Ramos (cell line): Measurements from ENCODE around the gene SLC4A5.

Experiments
- in situ Hi-C: fragments of 300-500 bp; cut with MboI; formaldehyde crosslinking; loops from one replicate; pipeline ENCODE4 v1.14.3; 2022; ENCODE audit warnings: low sequenced_read_pairs; ENCODE audit not compliant: unreplicated experiment

SLC4A5 gene

DNA sequence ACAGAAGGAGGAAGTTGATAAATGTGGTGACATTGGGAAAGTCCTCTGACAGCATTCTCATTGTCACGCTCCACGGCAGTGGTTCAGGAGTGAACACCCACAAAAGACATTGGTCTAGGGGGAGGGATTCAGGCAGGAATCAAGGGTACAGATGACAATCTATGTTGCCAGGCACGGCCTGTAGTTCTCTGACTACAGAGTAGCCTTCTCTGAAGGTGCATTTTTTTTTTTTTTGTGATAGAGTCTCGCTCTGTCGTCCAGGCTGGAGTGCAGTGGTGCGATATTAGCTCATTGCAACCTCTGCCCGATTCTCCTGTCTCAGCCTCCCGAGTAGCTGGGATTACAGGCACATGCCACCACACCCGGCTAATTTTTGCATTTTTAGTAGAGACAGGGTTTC lies 157.2 kb downstream of the SLC4A5 start:
- in situ Hi-C loops: loop anchor here (25.0 kb wide), 1 partner anchor 949 kb away; the partner anchor contains the start of genes CCT7 and PRADC1

DNA sequence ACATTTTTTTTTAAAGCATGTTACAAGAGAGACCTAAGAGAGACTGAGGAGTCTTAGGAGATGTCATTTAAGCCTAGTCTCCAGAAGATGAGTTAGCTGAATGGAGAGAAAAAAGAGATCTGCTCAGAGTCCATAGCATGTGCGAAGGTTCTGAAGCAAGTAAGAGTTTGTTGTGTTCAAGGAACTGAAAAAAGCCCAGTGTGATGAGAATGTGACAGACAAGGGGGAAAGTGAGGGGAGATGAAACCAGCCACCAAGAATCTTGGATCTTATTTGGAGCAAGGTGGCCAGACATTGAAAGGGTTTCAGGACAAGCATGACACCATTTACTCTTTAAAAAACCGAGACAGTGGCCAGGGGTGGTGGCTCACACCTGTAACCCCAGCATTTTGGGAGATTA lies 159.3 kb downstream of the SLC4A5 start:
- in situ Hi-C loops: loop anchor here (25.0 kb wide), 1 partner anchor 947 kb away; the partner anchor contains the start of genes CCT7 and PRADC1

DNA sequence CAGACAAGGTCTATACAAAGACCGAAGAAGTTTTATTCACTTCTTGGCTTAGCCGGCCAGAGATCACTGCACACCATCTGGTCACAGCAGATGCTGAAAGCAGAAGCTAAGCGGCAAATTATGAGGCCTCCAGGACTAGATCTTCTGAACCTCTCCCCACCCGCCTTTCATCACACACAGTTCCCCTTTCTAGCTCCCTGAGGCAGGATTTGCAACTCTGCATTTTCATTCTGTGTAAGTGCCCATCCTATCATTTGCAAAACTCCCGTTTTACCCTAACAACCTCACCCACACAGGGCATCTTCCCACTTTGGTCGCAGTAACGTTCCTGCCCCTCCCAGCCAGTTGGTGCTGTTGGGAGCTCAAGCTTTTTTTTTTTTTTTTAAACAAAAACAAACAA lies 161.5 kb downstream of the SLC4A5 start:
- in situ Hi-C loops: loop anchor here (25.0 kb wide), 1 partner anchor 944 kb away; the partner anchor contains the start of genes CCT7 and PRADC1

DNA sequence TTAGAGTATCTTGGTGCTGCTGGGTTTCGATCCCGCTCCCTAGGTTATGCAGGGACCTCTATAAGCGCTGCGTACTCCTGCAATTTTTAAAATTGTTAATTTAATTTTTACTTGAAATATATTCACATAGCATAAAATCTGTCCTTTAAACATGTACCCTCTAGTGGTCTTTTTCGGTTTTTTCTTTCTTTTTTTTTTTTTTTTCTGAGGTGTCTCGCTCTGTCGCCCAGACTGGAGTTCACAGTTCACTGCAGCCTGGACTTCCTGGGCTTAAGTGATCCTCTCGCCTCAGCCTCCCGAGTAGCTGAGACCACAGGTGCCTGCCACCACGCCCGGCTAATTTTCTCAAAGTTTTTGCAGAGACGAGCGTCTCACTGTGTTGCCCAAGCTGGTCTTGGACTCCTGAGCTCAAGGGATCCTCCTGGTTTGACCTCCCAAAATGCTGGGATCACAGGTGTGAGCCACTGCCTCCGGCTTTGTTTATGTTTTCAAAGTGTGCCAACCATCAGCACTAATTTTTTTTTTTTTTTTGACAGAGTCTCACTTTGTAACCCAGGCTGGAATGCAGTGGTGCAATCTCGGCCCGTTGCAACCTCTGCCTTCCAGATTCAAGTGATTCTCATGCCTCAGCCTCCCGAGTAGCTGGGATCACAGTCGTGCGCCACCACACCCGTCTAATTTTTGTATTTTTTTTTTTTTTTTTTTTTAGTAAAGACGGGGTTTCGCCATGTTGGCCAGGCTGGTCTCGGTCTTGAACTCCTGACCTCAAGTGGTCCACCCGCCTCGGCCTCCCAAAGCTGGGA lies 164.0 kb downstream of the SLC4A5 start:
- in situ Hi-C loops: loop anchor here (25.0 kb wide), 1 partner anchor 942 kb away; the partner anchor contains the start of genes CCT7 and PRADC1

DNA sequence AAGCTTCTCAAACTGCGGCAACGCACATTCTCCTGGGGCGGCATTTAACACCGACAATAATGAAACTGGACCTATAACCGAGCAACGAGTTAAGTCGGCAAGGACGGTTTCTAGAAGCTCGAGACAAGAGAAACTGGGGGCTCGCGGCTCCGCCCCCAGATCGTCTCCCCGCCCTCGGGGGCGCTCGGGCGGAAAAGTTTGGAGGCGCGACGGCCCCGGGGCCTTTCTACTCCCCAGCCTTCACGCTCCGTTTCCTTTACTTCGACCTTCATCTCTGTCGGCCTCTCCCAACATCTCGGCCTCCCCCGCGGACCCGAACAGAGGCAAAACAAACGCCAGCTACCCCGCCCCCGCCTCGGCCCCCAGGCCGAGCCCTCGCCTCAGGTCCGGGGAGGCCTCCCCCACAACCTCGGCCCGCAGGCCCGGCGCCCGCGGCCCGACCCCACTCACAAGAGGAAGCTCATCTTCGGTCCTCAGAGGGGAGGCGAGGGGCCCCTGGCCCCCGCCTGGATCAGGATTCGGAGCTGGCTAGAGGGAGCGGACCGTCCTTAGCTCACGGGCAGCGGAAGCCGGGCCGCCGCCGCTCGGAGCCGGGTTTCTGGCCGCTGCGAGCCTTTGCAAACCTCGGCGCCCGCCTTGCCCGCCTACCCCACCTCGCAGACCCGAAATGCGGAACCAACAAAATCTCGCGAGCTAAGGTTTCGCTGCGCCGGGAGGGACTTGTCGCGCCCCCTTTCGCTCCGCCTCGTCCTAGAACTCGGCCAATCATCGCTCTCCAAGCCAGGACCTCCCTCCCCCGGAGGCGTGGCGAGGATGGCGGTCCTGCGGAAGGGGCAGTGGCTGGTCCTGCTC lies 164.8 kb downstream of the SLC4A5 start, which contains the start of gene MOB1A:
Gene MOB1A (minus strand): TSS at position 669 of the 852 bp plus-strand sequence. CDS start 205 bp downstream, at position 464.
- in situ Hi-C loops: loop anchor here (25.0 kb wide), 1 partner anchor 941 kb away; the partner anchor contains the start of genes CCT7 and PRADC1

DNA sequence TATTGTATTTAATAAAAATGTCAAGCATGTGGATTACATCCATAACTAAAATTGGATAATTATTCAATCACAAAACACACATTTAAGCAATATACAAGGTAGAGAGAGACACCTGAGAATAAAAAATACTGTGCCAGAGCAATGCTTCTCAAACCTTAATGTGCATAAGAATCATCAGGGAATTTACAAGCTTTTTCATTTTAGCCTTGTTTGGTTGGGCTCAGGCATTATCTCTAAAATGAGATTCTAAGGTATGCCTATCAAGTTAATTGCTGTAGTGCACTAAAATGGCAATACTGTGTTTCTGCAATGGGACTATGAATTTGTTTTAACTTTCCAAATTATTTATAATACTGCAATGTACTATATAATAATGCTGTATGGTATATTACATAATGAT lies 165.5 kb downstream of the SLC4A5 start:
- in situ Hi-C loops: loop anchor here (25.0 kb wide), 1 partner anchor 940 kb away; the partner anchor contains the start of genes CCT7 and PRADC1

DNA sequence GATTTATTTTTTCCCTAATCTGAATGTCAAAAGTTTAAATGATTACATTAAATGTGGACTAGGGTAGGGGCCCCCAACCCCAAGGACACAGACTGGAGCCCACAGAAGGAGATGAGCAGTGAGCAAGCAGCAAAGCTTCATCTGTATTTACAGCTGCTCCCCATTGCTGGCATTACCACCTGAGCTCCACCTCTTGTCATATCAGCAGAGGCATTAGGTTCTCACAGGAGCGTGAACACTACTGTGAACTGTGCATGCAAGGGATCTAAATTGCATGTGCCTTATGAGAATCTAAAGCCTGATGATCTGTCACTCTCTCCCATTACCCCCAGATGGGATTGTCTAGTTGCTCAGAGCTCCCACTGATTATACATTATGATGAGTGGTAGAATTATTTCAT lies 168.3 kb downstream of the SLC4A5 start:
- in situ Hi-C loops: loop anchor here (25.0 kb wide), 1 partner anchor 938 kb away; the partner anchor contains the start of genes CCT7 and PRADC1

DNA sequence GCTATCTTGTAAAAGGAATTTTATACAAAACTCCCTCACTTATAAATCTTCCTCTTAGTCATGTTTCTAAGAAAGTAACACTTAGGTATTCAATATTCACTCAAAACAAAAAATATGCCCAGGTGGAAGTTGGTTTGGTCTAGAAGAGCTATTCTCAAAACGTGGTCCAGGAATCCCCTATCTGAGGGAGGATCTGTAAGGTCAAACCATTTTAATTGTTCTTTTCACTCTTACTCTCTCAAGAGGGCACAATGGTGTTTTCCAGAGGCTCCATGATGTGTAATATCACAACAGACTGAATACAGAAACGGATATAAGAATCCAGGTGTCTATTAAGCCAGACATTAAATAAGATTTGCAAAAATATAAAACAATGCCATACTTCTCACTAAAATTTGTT lies 174.5 kb downstream of the SLC4A5 start:
- in situ Hi-C loops: no loop called here
